ENCODE results near the gene EML2.

Gene EML2

DNA sequence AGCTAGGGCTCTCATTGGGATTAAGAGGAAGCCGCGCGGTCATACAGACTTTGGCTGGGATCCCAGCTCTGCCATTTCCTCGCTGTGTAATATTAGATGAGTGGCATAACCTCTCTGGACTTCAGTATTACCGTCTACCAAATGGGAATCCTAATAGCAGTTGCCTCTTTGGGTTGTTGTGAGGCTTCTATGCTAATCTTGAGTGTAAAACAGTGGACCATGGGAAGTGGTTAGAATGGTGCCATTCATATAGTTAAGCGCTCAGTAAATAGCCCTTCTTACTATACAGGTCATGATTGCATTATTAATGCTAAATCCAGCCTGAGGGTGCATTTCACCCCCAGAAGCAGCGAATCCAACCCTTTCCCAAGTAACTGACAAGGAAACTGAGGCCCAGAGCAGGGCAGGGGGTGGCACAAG is 54.0 kb downstream of the EML2 start:
- DNase-seq, result no peak

DNA sequence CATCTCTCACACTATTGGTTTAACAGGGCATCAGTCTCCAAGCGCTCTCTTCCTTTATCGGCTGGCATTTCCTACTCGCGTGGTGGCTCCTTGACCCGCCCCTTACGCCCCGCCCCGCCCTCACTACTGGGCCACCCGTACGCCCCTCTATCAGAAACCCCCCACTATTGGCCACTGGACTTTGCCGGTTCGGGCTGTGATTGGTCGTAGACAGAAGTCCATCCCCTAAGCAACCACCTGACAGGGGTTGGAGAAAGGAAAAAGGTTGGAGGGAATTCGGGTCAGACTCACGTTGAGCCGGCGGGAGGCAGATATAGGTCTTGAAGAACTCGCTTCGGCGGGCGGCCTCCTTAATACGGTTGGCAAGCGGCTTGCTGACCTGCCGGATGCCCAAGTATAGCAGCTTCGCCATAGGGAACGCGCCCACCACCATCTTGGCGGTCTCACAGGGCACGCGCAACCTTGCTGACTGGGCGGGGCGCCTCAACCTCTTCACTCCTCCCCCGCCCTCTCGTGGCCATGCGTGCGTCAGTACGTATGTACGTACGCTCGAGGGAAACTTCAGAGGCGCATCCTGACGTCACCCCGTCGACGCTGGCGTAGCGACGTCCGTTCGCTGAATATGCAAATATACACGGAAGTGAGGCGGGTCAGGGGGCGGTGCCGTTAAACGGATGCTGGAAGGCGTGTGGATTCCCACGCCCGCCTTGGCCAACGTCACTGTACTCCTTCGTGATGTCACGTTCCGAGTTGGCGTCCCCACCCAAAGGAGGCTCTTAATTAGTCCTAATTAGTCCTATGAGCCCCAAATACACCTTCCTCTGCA is 54.7 kb downstream of the EML2 start, which contains the start of gene OPA3:
TSS of gene OPA3 (minus strand) at position 471 of the 826 bp plus-strand sequence. CDS start at position 433, 38 bp downstream.
- DNase-seq, result peak; percentile 100

DNA sequence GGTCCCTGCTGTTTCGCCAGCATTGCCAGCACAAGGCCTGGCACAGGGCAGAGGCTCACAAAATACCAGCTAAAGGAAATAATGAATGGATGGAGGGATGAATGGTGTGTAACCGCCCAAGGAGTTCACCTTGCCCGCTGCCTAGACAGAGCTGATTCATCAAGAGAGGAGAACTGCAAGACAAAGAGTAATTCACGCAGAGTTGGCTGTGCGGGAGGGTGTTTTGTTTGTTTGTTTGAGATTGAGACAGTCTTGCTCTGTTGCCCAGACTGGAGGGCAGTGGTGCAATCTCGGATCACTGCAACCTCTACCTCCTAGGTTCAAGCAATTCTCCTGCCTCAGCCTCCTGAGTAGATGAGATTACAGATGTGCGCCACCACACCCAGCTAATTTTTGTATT is 57.6 kb downstream of the EML2 start:
- DNase-seq, result no peak

DNA sequence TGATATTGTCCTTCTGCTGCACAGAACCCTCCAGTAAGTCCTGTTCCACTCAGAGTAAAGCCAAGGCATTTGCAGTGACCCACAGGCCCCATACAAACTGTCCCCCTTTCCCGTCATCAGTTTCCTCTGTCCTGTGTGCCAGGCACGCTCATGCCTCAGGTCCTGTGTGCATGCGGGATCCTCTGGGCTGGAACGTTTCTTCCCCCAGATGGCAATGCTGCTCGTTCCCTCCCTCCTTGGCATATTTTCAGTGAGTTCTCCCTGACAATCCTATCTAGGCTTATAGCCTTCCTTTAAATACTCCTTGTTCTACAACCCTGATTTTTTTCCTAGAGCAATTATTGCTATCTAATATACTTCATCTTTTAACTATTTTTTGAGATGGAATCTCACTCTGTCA is 60.3 kb downstream of the EML2 start:
- DNase-seq, result no peak

DNA sequence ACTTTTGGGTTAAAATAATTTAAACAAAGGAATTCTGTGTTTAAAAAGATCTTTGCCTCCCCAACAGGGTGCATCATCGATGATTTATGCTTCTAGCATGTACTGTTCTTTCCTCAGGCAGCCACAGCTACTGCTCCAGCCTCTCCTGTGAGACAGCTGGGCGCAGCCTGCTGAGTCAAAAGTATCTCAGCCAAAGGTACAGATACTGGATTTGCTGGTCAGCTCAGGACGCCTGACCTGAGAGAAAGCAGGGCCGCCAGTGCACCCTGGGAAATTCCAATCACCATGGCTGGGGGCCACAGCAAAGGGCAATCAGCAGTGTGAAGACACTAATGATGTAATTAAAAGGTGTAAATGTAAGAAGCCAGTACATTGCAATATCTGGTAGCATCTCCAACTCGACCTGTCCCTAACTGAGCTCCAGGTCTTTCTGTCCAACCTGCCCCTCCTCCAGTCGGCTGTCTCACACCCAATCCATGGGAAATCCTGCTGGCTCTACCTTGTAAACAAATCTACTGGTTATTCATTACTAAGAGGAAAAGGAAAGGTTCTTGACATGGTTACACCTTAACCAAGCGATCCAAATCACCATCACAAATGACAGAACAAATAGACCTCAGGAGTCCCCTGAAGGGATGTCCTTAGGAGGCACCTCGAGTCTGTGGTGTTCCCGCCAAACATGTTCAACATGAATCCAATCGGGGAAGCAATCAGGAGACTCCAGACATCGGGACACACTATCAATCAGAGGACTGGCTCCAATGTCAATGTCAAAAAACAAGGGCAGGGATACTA is 61.9 kb downstream of the EML2 start:
- DNase-seq, result peak; percentile 89

DNA sequence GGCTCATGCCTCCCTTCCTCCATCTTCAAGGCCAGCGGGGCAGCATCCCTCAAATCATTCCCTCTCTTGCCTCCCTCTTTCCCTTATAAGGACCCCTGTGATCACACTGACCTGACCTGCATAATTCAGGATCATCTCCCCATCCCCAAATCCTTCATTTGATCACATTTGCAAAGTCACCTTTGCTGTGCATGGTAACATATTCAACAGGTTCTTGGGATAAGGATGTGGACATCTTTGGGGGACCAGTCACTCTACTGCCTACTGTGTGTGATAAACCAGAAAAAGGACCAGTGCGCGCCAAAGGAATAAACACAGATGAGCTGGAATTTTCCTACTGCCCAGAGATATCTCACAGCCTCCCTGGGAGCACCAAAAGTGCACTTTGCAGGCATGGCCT is 62.5 kb downstream of the EML2 start:
- DNase-seq, result no peak

DNA sequence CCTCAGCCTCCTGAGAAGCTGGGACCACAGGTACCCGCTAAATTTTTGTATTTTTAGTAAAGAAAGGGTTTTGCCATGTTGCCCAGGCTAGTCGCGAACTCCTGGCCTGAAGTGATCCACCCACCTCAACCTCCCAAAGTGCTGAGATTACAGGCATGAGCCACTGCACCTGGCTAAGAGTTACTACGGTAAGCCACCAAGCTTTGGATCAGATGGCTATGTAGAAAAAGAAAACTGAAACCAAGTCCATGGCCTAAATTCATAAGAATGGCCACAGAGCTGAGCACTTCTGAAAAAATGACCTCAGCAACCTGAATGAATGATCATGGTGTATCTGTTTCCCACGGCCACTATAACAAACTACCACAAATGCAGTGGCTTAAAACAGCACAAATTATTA is 64.0 kb downstream of the EML2 start:
- no peak for DNase-seq

DNA sequence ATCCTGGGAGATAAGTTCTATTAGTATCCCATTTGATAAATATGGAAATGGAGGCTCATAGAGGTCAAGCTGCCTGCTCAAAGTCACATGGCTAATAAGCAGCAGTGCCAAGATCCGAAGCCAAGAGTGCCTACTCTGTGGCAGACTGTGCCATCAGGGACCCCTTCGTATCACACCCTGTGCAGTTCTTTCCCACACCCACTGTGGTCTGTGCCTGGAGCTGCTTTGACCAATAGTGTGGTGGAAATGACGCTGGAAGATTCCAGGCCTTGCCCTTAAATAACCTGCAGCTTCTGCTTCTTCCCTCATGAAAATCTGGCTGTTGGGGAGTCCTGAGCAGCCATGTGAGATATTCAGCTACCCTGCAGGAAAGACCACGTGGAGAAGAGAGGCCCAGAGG is 64.7 kb downstream of the EML2 start:
- no peak for DNase-seq

DNA sequence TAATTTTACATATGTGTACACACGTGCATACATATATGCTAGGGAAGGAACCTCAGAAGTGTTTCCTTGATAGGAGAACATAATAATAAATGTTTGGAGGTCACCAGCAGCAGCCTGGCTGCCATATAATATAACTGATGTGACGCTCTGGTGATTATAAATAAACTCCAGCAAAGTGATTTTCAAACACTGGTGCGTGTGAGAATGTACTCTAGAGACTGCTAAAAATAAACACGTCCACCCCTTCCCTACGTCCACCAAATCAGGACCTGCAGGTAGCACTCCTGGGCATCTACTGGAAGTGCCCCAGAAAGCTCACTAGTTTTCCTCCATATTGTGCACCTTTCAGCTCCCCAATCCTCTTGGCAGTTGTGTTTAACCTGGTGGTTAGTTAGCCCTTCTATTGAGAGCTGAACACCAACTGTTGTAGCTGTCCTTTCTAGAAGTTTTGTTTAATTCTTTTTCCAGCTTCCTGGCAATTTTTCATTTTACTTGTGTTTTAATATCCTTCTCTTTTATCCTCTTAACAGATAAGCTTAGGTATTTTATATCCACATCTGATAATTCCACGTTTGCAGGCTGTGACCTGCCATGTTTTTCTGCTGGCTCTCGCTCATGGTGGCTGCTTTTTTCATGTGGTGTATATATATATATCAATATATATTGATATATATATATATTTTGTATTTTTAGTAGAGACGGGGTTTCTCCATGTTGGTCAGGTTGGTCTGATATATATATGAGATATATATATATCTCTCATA is 67.6 kb downstream of the EML2 start:
- no peak for DNase-seq

DNA sequence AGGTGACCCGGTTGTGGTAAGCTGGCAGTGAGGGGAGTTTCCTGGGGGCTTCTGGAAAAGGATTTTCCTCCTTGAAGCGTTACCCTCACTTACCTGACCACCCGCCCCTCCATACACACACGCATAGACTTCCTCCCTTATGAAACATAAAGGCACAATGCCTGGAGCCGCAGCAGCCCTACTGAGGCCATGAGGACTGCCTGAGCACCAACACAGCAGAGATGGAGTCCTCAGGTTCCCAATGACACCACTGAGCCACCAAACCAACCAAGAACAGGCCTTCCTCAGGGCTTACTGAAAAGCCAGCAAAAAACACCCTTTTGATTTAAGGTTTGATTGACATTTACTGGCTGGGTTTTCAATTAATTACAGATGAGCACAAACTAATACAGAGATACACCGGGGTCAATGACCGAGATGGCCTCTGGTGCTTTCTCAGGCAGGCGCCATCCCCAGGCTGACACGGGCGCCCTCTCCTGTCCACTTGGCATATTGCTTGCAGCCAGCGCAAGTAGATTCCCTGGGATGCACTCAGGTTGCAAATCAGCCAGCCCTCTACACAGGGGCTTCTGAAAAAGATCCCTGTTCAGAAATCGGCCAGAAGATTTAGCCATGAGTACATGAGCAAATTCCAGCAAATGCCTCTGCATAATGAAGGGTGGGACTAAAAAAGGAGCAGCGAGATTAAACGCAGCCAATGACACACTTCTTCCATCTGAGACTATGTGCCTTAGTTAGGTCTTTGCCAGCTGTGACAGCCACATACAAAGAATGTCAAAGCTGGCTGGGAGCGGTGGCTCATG is 69.4 kb downstream of the EML2 start:
- DNase-seq, result peak; percentile 25

DNA sequence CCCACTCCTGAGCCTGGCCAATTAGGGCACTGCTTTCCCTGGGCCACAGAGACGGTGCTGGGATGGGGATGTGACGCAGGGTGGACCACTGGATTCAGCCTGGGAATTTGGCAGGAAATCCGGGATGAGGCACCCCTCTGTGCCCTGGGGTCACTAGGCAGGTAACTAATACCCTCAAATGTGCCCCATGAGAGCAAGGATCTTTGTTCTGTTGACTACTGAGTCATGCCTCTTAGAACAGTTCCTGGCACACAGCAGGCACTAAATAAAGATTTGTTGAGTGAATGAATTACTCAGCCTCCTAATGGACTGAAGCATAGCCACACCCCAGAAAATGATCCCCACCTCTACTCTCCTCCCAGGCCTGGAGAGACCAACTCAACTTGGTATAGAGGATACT is 70.5 kb downstream of the EML2 start:
- DNase-seq, result peak; percentile 77

DNA sequence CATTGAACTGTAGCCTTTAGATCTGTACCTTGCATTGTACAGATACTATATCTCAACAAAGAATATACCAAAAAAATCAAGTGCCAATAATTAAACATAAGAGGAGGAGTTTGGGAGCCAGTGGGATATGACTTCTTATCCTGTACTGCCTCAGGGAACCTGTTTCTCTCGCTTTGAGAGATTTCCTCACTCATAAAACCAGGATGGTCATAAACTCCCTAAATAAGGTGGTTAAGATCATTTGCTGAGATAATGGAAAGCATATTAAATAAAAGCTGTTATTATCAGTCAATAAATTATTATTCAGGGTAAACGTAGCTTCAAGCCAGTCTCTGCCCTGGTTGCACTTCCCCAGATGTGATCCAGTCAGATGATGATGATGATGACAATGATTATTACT is 71.6 kb downstream of the EML2 start:
- DNase-seq, result no peak

DNA sequence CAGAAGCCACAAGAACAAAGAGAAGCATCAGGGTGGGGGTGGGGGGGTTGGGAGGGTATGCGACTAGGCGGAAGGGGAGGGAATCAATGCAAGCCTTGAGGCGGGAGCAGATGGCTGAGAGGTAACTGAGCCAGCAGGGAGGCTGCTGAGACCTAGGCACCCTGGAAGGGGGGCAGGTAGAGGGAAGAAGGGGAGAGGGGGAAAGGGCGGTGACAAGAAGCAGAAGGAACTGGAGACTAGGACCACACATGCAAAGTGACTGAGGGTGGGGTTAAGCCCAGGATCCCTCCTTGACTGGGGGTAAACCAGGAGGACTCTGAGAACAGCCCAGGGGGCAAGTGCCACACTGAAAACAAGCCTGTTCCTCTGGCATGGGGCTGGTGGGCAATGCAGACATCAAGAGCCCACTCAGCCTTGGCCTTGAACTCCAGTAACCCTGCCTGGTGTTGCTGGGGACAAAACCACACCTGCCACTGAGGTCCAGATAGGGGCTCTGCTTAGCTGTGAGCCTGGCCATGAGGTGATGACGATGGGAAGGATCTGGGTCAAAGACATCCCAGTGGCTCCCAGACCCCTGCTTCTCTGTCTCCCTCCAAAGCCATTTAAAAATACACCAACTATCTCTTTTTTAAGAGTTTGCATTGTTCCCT is 74.9 kb downstream of the EML2 start:
- DNase-seq, result no peak

DNA sequence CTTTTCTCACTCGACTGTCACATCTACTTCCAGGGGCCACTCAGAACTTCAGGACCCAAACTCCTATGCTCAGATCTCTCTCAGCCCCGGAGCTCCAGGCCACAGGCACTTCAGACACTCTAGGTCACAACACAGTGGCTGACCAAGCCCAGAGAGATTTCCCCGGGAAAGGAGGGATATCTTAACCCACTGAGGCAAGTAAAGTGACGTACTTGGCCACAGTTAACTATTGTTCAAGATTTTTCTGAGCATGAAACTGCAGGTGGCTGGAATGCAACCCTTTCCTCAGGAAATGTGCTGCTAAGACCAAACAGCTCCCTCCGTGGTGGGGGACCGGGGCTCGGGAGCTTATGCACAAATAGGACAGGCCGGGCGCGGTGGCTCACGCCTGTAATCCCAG is 78.5 kb downstream of the EML2 start:
- no peak for DNase-seq

DNA sequence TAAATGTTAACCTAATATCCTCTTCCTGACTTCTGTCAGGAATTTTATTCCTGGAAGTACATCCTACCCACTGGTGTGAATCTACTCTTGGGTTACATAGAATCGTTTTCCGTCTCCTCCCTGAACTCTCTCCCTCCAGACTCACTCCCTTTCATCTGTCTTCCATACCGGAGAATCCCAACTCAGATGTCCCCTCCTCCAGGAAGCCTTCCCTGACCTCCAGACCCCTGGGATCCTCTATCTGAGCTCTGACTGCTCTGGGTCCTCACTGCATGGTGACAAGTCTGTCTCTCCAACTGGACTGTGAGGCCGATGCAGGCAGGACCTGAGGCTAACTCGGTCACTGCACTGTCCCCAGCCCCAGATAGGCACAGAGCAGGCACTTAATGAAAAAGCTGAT is 79.2 kb downstream of the EML2 start:
- no peak for DNase-seq
